BJ (cell line): ENCODE measurements around the gene IL20RA. TPM values are rescaled to one million over a fixed set of nuclear protein-coding genes. Genes with fewer than 3 reads are reported as not detected.

ENCODE experiments used
- CTCF ChIA-PET: fragments of 350-600 bp; formaldehyde crosslinking; extraction: SDS; loops from one replicate; lab custom pipeline; 2021; ENCODE audit warnings: antibody characterized with exemption, inconsistent platforms; lab: Yijun Ruan, JAX
- POLR2A ChIA-PET: fragments of 300-600 bp; sonication (Branson Sonifier 250); formaldehyde crosslinking; extraction: SDS; loops from one replicate; lab custom pipeline; 2021; ENCODE audit warnings: antibody characterized with exemption; lab: Charles Lee
- DNase-seq: peaks from one replicate; pipeline ENCODE4 v3.0.0-alpha.2; 2011; ENCODE audit warnings: low read depth
- H3K27me3 ChIP-seq: 2 replicates; pipeline ENCODE4 v1.6.0; 2011; ENCODE audit warnings: low read length; ENCODE audit not compliant: control insufficient read depth, insufficient read depth
- H3K36me3 ChIP-seq: 2 replicates; pipeline ENCODE4 v1.5.1; 2011; ENCODE audit warnings: low read length; ENCODE audit not compliant: control insufficient read depth, insufficient read depth
- H3K4me3 ChIP-seq: 2 replicates; pipeline ENCODE4 v1.5.1; 2011; ENCODE audit warnings: low read depth, mild to moderate bottlenecking, control low read depth, low read length
- polyA plus RNA-seq: library from polyadenylated mRNA; depleted of rRNA; stranded (reverse); fragments of >200 nt; gene quantifications from 2 replicates; pipeline ENCODE4 v1.2.3, GENCODE V29; 2011
- TF ChIP-seq, protein P1 (sequence below): IDR thresholded peaks from 2 replicates; pipeline ENCODE4 v1.5.1; 2011; ENCODE audit warnings: low read depth, mild to moderate bottlenecking, control low read depth, inconsistent platforms, low read length, moderate library complexity; ENCODE audit not compliant: insufficient read depth

IL20RA gene
- polyA plus RNA-seq, 1 experiment = not detected

DNA sequence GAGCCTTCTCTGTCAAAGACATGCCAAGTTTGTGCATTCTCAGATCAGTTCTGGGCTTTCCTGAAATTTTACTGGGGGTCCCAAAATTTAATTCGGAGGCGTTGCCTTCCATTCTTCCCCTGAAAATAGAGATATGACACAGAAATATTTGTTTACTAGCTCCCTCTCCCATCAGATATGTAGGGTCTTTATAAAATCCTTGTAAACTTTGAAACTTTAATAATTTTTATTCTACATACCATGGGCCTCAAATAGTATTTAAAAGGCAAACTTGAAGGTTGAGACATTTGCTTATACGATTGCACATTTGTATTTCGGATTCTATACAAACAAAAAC, 54.6 kb downstream of the IL20RA start:
- TF ChIP-seq, protein P1, sequence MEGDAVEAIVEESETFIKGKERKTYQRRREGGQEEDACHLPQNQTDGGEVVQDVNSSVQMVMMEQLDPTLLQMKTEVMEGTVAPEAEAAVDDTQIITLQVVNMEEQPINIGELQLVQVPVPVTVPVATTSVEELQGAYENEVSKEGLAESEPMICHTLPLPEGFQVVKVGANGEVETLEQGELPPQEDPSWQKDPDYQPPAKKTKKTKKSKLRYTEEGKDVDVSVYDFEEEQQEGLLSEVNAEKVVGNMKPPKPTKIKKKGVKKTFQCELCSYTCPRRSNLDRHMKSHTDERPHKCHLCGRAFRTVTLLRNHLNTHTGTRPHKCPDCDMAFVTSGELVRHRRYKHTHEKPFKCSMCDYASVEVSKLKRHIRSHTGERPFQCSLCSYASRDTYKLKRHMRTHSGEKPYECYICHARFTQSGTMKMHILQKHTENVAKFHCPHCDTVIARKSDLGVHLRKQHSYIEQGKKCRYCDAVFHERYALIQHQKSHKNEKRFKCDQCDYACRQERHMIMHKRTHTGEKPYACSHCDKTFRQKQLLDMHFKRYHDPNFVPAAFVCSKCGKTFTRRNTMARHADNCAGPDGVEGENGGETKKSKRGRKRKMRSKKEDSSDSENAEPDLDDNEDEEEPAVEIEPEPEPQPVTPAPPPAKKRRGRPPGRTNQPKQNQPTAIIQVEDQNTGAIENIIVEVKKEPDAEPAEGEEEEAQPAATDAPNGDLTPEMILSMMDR = no peak
- Histone ChIP-seq H3K27me3 (peaks cover 13% of the 10 kb centered on the region), H3K4me3 (no peak overlapping the region), H3K36me3 (no peaks in the 10 kb centered on the region)
- CTCF ChIA-PET = interaction anchor here (1.2 to 1.9 kb wide), 2 partner anchors 17 to 23 kb away, joined by 3 read pairs; no protein-coding TSS in a partner anchor
- POLR2A ChIA-PET = no interaction called here
- no peak for DNase-seq

DNA sequence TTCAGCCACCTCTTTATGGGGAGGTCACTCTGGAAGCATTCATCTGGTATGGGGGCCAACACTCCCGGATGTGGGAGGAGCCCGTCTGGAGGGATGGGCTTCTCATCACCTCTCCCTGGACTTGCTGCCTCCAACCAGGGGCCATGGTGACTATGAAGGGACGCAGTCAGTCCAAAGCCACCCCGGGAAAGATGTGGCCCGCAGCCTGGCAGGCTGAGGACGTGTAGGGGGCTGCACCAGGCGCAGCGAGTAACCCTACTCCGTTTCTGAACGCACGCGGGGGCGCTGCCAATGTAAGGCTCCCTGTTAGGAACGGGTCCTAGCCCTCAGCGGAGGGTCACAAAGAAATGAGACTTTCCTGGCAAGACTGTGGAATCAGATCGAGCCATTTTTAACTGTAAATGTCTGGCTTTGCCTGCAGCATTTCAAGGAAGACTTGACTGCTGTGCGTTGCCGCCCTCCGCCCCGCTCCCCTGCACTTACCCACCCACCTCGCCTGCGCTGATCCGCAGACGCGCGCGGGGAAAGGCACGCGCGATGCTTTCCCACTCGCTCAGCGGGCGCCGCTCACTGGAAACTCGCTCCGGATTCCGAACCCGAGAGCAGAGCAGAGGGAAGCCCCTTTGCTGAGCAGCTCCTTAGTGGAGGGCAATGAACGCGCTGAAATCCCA, 55.1 kb downstream of the IL20RA start:
- ChIA-PET CTCF (interaction anchor here (1.2 to 1.9 kb wide), 2 partner anchors 17 to 24 kb away, joined by 3 read pairs; no protein-coding TSS in a partner anchor), POLR2A (no interaction called here)
- Histone ChIP-seq H3K27me3 (peaks cover 13% of the 10 kb centered on the region), H3K4me3 (peak overlapping the region; percentile 14), H3K36me3 (no peaks in the 10 kb centered on the region)
- no peak for DNase-seq
- TF ChIP-seq, protein P1 = no peak

DNA sequence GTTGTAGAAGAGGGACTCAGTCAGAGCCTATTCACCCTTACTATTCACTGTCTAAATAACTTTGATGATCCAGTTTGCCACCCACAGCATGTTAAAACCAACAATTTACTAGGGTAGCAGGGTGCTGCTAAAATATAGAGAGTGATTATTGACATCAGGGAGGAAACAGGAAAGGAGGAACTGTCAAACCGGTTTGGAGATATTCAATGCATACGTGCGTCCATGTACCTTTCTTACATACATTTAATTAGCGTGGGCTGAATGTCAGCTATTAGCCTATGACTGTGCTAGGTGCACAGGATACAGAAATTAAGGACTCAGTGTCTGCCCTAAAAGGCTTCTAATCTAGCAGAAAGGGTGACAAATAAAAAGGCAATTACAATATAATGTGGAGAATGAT, 57.2 kb downstream of the IL20RA start:
- ChIA-PET CTCF (no interaction called here), POLR2A (no interaction called here)
- Histone ChIP-seq H3K27me3 (peaks cover 13% of the 10 kb centered on the region), H3K36me3 (no peaks in the 10 kb centered on the region), H3K4me3 (no peak overlapping the region)
- DNase-seq = no peak
- TF ChIP-seq, protein P1 = no peak

GRCh38 chr6:136985502-136985901, 59.3 kb downstream of the IL20RA start:
- ChIA-PET CTCF (interaction anchor here (1.4 kb wide), 1 partner anchor 15 kb away, joined by 3 read pairs; no protein-coding TSS in a partner anchor), POLR2A (no interaction called here)
- TF ChIP-seq, protein P1 = no peak

GRCh38 chr6:136984578-136984977, 60.2 kb downstream of the IL20RA start:
- Histone ChIP-seq H3K4me3 (no peak overlapping the region), H3K36me3 (no peaks in the 10 kb centered on the region), H3K27me3 (peaks cover 8% of the 10 kb centered on the region)
- ChIA-PET POLR2A (no interaction called here), CTCF (no interaction called here)
- DNase-seq = no peak
- TF ChIP-seq, protein P1 = no peak

More at GRCh38 chr6:136985502-136985901, 59.3 kb downstream of the IL20RA start:
- Histone ChIP-seq H3K36me3 (no peaks in the 10 kb centered on the region), H3K27me3 (peaks cover 13% of the 10 kb centered on the region), H3K4me3 (no peak overlapping the region)
- DNase-seq = no peak
